ENCODE results near the gene ATP8A2.

DNA sequence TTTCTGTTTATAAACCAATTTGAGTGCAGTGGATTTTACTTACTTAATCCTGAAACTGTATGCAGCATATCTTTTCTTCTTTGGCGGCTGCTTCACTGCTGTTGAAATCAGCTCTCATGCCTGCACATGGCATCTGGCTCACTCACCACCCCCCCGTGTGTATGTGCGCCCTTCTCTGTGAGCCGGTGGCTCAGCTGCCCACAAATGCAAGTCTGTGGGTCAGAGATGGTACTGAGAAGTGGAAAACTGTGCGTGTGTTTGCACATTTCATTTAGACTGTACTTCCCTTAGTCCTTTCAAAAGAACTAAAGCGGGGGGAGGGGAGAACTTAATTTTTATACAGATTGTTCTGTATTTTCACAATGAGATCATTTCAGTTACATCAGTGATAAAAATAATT is 372.4 kb downstream of the ATP8A2 start:
- TF ChIP-seq, protein P1, sequence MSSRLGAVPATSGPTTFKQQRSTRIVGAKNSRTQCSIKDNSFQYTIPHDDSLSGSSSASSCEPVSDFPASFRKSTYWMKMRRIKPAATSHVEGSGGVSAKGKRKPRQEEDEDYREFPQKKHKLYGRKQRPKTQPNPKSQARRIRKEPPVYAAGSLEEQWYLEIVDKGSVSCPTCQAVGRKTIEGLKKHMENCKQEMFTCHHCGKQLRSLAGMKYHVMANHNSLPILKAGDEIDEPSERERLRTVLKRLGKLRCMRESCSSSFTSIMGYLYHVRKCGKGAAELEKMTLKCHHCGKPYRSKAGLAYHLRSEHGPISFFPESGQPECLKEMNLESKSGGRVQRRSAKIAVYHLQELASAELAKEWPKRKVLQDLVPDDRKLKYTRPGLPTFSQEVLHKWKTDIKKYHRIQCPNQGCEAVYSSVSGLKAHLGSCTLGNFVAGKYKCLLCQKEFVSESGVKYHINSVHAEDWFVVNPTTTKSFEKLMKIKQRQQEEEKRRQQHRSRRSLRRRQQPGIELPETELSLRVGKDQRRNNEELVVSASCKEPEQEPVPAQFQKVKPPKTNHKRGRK (CRISPR knock-in tag; IDR thresholded peaks at IDR 0.05; ENCODE audit: borderline replicate concordance), result no peak
- TF ChIP-seq CTCF (IDR thresholded peaks at IDR 0.05), result no peak

All from WTC11 (cell line).